Trophoblast cell (in vitro differentiated cells and primary cell): ENCODE results near the gene GIPC3.

ENCODE experiments used
- DNase-seq, 2 donors: peaks; one replicate each; pipeline ENCODE4 v3.0.0-alpha.2; 2016
- H2AFZ ChIP-seq: 2 replicates; pipeline ENCODE4 v1.6.1; 2013; ENCODE audit warnings: low read length, moderate library complexity, mild to moderate bottlenecking; ENCODE audit not compliant: insufficient read depth, poor library complexity
- H2AK5ac ChIP-seq: 2 replicates; pipeline ENCODE4 v1.6.1; 2013; ENCODE audit warnings: mild to moderate bottlenecking, low read length
- H2BK120ac ChIP-seq: 2 replicates; pipeline ENCODE4 v1.6.1; 2013; ENCODE audit warnings: low read length, mild to moderate bottlenecking, moderate library complexity; ENCODE audit not compliant: insufficient read depth, poor library complexity
- H2BK12ac ChIP-seq: 2 replicates; pipeline ENCODE4 v1.6.1; 2013; ENCODE audit warnings: mild to moderate bottlenecking, low read length, moderate library complexity
- H2BK5ac ChIP-seq: 2 replicates; pipeline ENCODE4 v1.6.1; 2013; ENCODE audit warnings: low read length, low read depth, moderate library complexity, mild to moderate bottlenecking; ENCODE audit not compliant: poor library complexity
- H3K14ac ChIP-seq: 2 replicates; pipeline ENCODE4 v1.6.1; 2013; ENCODE audit warnings: mild to moderate bottlenecking, low read length
- H3K18ac ChIP-seq: 2 replicates; pipeline ENCODE4 v1.6.1; 2013; ENCODE audit warnings: mild to moderate bottlenecking, low read length
- H3K23ac ChIP-seq: 2 replicates; pipeline ENCODE4 v1.6.1; 2013; ENCODE audit warnings: low read length
- H3K27ac ChIP-seq: 2 replicates; pipeline ENCODE4 v1.5.1; 2013; ENCODE audit warnings: low read depth, mild to moderate bottlenecking, inconsistent platforms, low read length, moderate library complexity
- H3K27me3 ChIP-seq: 2 replicates; pipeline ENCODE4 v1.6.1; 2013; ENCODE audit warnings: inconsistent platforms, mild to moderate bottlenecking, low read length, moderate library complexity; ENCODE audit not compliant: insufficient read depth
- H3K36me3 ChIP-seq, 2 experiments: 1 replicate in 1 of 2; 2 replicates in 1 of 2; pipeline ENCODE4 v1.6.1; 2013; ENCODE audit warnings: low read length in 2 of 2, mild to moderate bottlenecking in 2 of 2, moderate library complexity in 1 of 2; ENCODE audit not compliant: insufficient read depth in 2 of 2, control insufficient read depth in 1 of 2
- H3K4ac ChIP-seq: 2 replicates; pipeline ENCODE4 v1.6.1; 2013; ENCODE audit warnings: low read depth, mild to moderate bottlenecking, low read length, moderate library complexity
- H3K4me1 ChIP-seq, 2 experiments: 1 replicate in 1 of 2; 2 replicates in 1 of 2; pipeline ENCODE4 v1.6.1; 2013; ENCODE audit warnings: low read length in 2 of 2, mild to moderate bottlenecking in 2 of 2, moderate library complexity in 1 of 2; ENCODE audit not compliant: insufficient read depth in 2 of 2, control insufficient read depth in 1 of 2
- H3K4me2 ChIP-seq: 2 replicates; pipeline ENCODE4 v1.6.1; 2013; ENCODE audit warnings: inconsistent platforms, mild to moderate bottlenecking, low read length, moderate library complexity
- H3K4me3 ChIP-seq: 2 replicates; pipeline ENCODE4 v1.5.1; 2013; ENCODE audit warnings: mild to moderate bottlenecking, low read depth, low read length, inconsistent platforms
- H3K79me1 ChIP-seq: one replicate; pipeline ENCODE4 v1.6.1; 2013; ENCODE audit warnings: low read length
- H3K79me2 ChIP-seq: 2 replicates; pipeline ENCODE4 v1.6.1; 2013; ENCODE audit warnings: low read length, mild to moderate bottlenecking; ENCODE audit not compliant: control insufficient read depth, insufficient read depth, poor library complexity
- H3K9ac ChIP-seq: 2 replicates; pipeline ENCODE4 v1.6.1; 2013; ENCODE audit warnings: mild to moderate bottlenecking, low read length
- H3K9me3 ChIP-seq: 2 replicates; pipeline ENCODE4 v1.6.1; 2013; ENCODE audit warnings: low read depth, mild to moderate bottlenecking, control low read depth, inconsistent platforms, low read length; ENCODE audit not compliant: insufficient read depth
- H4K12ac ChIP-seq: 2 replicates; pipeline ENCODE4 v1.6.1; 2013; ENCODE audit warnings: low read depth, mild to moderate bottlenecking, low read length, moderate library complexity
- H4K8ac ChIP-seq: 2 replicates; pipeline ENCODE4 v1.6.1; 2013; ENCODE audit warnings: low read depth, mild to moderate bottlenecking, low read length, moderate library complexity
- H4K91ac ChIP-seq: one replicate; pipeline ENCODE4 v1.6.1; 2013; ENCODE audit warnings: low read depth, mild to moderate bottlenecking, low read length, moderate library complexity
- WGBS: extraction: QIAGEN DNeasy Blood & Tissue Kit; methylation state at CpG from one replicate; pipeline ENCODE4 v1.1.7; 2013; ENCODE audit warnings: missing lambda C conversion rate; ENCODE audit not compliant: insufficient read length, insufficient coverage; ENCODE audit errors: extremely low coverage; 5-methylcytosine and 5-hydroxymethylcytosine counted together

Gene GIPC3

GRCh38 chr19:3548606-3549005 lies 36.7 kb upstream of the GIPC3 start:
- Histone ChIP-seq H3K4me1 (peaks cover 6% of the 10 kb centered on the region in 2 experiments), H3K4me2 (no peak overlapping the region), H3K14ac (no peak overlapping the region), H2AK5ac (no peak overlapping the region), H3K9me3 (peaks cover 4% of the 10 kb centered on the region), H3K79me1 (peaks cover 3% of the 10 kb centered on the region), H4K91ac (no peak overlapping the region), H2BK12ac (no peak overlapping the region), H3K9ac (no peak overlapping the region), H2AFZ (no peak overlapping the region), H3K23ac (no peak overlapping the region), H4K12ac (no peak overlapping the region), H4K8ac (no peak overlapping the region), H3K4ac (no peak overlapping the region), H3K27me3 (no peaks in the 10 kb centered on the region), H3K27ac (no peak overlapping the region), H3K18ac (no peak overlapping the region), H2BK120ac (no peak overlapping the region), H3K36me3 (peaks cover 70 to 73% of the 10 kb centered on the region in 2 experiments), H3K79me2 (peaks cover 2% of the 10 kb centered on the region), H2BK5ac (no peak overlapping the region), H3K4me3 (no peak overlapping the region)
- WGBS, result no CpG with 5 or more reads among the region's 14 CpGs
- DNase-seq, result no peak

DNA sequence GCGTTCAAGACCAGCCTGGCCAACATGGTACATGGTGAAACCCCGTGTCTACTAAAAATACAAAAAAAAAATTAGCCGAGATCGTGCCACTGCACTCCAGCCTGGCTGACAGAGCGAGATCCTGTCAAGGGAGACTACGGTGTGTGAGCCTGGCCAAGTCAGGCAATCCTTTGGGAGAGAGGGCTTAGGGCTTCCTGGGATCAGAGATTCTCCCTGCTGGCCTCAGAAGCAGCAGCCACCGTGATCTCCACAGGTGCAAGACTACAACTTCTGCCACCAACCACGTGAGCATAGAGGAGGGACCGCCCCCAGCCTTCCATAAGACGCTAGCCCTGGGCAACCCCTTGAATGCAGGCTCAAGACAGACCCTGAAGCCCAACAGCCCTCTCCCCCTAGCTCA lies 35.5 kb upstream of the GIPC3 start:
- no peak overlapping the region for H3K18ac ChIP-seq
- no peak overlapping the region for H4K8ac ChIP-seq
- H2BK12ac ChIP-seq, result no peak overlapping the region
- H2BK5ac ChIP-seq, result no peak overlapping the region
- no peak overlapping the region for H3K14ac ChIP-seq
- H3K79me1 ChIP-seq, result peaks cover 6% of the 10 kb centered on the region
- no peak overlapping the region for H3K4me2 ChIP-seq
- H2AFZ ChIP-seq, result no peak overlapping the region
- H2AK5ac ChIP-seq, result no peak overlapping the region
- H3K27ac ChIP-seq, result no peak overlapping the region
- H3K23ac ChIP-seq, result no peak overlapping the region
- no CpG with 5 or more reads among the region's 10 CpGs for WGBS
- no peak overlapping the region for H3K4me3 ChIP-seq
- no peak overlapping the region for H4K91ac ChIP-seq
- DNase-seq, result no peak
- H3K36me3 ChIP-seq, result peaks cover 58 to 61% of the 10 kb centered on the region in 2 experiments
- H3K4ac ChIP-seq, result no peak overlapping the region
- H3K27me3 ChIP-seq, result no peaks in the 10 kb centered on the region
- no peak overlapping the region for H2BK120ac ChIP-seq
- no peak overlapping the region for H4K12ac ChIP-seq
- H3K9me3 ChIP-seq, result peaks cover 3% of the 10 kb centered on the region
- no peak overlapping the region for H3K9ac ChIP-seq
- H3K79me2 ChIP-seq, result peaks cover 5% of the 10 kb centered on the region
- H3K4me1 ChIP-seq, result peaks cover 10 to 11% of the 10 kb centered on the region in 2 experiments

- Histone ChIP-seq H3K36me3 (peaks cover 45 to 49% of the 10 kb centered on the region in 2 experiments), H3K4me1 (peaks cover 16 to 18% of the 10 kb centered on the region in 2 experiments), H2BK5ac (no peak overlapping the region), H3K4ac (no peak overlapping the region), H3K27ac (no peak overlapping the region), H3K14ac (no peak overlapping the region), H3K4me2 (no peak overlapping the region), H3K27me3 (no peaks in the 10 kb centered on the region), H4K8ac (no peak overlapping the region), H3K9ac (no peak overlapping the region), H4K91ac (no peak overlapping the region), H3K79me1 (peaks cover 6% of the 10 kb centered on the region), H3K79me2 (peaks cover 14% of the 10 kb centered on the region), H2AFZ (no peak overlapping the region), H3K9me3 (peaks cover 3% of the 10 kb centered on the region), H3K23ac (no peak overlapping the region), H2BK12ac (no peak overlapping the region), H2BK120ac (no peak overlapping the region), H3K18ac (peak overlapping the region; percentile 46), H3K4me3 (no peak overlapping the region), H4K12ac (peak overlapping the region; percentile 12), H2AK5ac (no peak overlapping the region)
- WGBS, result no CpG with 5 or more reads among the region's 34 CpGs
- no peak for DNase-seq
Observed at GRCh38 chr19:3550947-3551791, 34.1 kb upstream of the GIPC3 start.

DNA sequence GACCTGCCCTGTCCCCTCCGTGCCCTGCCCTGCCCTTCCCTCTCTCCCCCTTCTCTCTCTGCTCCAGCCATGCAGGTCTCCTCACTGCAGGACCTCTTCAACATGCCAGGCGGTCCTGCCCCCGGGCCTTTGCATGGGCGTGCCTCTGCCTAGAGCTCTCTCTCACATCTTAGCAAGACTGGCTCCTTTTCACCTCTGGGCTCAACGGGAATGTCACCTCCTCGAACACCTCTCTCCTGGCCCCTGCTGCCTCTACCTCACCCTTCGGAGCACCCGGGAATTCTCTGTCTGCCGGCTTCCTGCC lies 33.5 kb upstream of the GIPC3 start:
- H3K4me1 ChIP-seq, result peaks cover 19 to 23% of the 10 kb centered on the region in 2 experiments
- no peak overlapping the region for H4K8ac ChIP-seq
- H2AFZ ChIP-seq, result no peak overlapping the region
- H3K27ac ChIP-seq, result no peak overlapping the region
- H2BK120ac ChIP-seq, result no peak overlapping the region
- H3K9me3 ChIP-seq, result peaks cover 3% of the 10 kb centered on the region
- H3K79me2 ChIP-seq, result peaks cover 19% of the 10 kb centered on the region
- peaks cover 11% of the 10 kb centered on the region for H3K79me1 ChIP-seq
- H3K18ac ChIP-seq, result peak overlapping the region; percentile 46
- H2AK5ac ChIP-seq, result no peak overlapping the region
- no peaks in the 10 kb centered on the region for H3K27me3 ChIP-seq
- H3K4me2 ChIP-seq, result no peak overlapping the region
- no CpG with 5 or more reads among the region's 9 CpGs for WGBS
- no peak overlapping the region for H3K14ac ChIP-seq
- peak overlapping the region; percentile 18 for H3K4ac ChIP-seq
- peaks cover 40 to 44% of the 10 kb centered on the region in 2 experiments for H3K36me3 ChIP-seq
- H4K12ac ChIP-seq, result peak overlapping the region; percentile 12
- no peak overlapping the region for H2BK12ac ChIP-seq
- no peak overlapping the region for H3K9ac ChIP-seq
- H3K23ac ChIP-seq, result no peak overlapping the region
- peak; percentile 82 to 90 for DNase-seq
- no peak overlapping the region for H2BK5ac ChIP-seq
- H3K4me3 ChIP-seq, result no peak overlapping the region
- H4K91ac ChIP-seq, result no peak overlapping the region
